ENCODE data around the gene DMRTC1.
"Not testable (repeated sequence)": the region's sequence is repeated elsewhere in the genome, so short reads cannot be mapped to it uniquely, and the experiment has no call there.

DMRTC1 gene

GRCh38 chrX:72943819-72944169 lies at the start of gene DMRTC1:
Gene DMRTC1 (minus strand): TSS chrX:72943837. CDS start chrX:72875694, 68,143 bp downstream.
- not testable (repeated sequence) for TF ChIP-seq CTCF (IDR thresholded peaks at IDR 0.05)

GRCh38 chrX:72937906-72938305 lies 5.7 kb downstream of the DMRTC1 start, which contains the start of gene FAM236A:
Gene FAM236A (plus strand): TSS chrX:72938206. CDS start chrX:72938263, 57 bp downstream.
- not testable (repeated sequence) for TF ChIP-seq CTCF (IDR thresholded peaks at IDR 0.05)

- not testable (repeated sequence) for TF ChIP-seq CTCF (IDR thresholded peaks at IDR 0.05)
Measured at GRCh38 chrX:72912315-72912714, 31.3 kb downstream of the DMRTC1 start, which contains the start of gene FAM236C. Gene FAM236C (plus strand): TSS chrX:72912615. CDS start chrX:72912715, 100 bp downstream.

All from LNCAP (cell line).